CD4-positive, alpha-beta memory T cell (primary cell): ENCODE results near the gene C11orf42. TPM values are rescaled to one million over a fixed set of nuclear protein-coding genes. Genes with fewer than 3 reads are reported as not detected.

Experiments used
- CTCF ChIA-PET: fragments of 350-600 bp; sonication (Branson Sonifier 250); formaldehyde crosslinking; loops from one replicate; lab custom pipeline; 2021; ENCODE audit warnings: inconsistent platforms; ENCODE audit not compliant: partially characterized antibody; lab: Charles Lee
- POLR2A ChIA-PET: fragments of 350-600 bp; sonication (Branson Sonifier 250); formaldehyde crosslinking; loops from one replicate; lab custom pipeline; 2021; ENCODE audit not compliant: partially characterized antibody; lab: Charles Lee
- DNase-seq, 5 donors: peaks; one replicate each; pipeline versions ENCODE4 v3.0.0 to v3.0.0-alpha.2; 2020 to 2022; ENCODE audit warnings: mixed read lengths in 1 of 5
- H3K27ac ChIP-seq: one replicate; pipeline ENCODE4 v1.7.0; 2013; ENCODE audit warnings: low read depth, low read length
- H3K27me3 ChIP-seq: 2 replicates; pipeline ENCODE4 v1.7.0; 2013; ENCODE audit warnings: mild to moderate bottlenecking, low read length, moderate library complexity; ENCODE audit not compliant: insufficient read depth
- H3K36me3 ChIP-seq: 2 replicates; pipeline ENCODE4 v1.7.0; 2013; ENCODE audit warnings: mild to moderate bottlenecking, low read length, moderate library complexity; ENCODE audit not compliant: insufficient read depth
- H3K4me1 ChIP-seq: 2 replicates; pipeline ENCODE4 v1.7.0; 2013; ENCODE audit warnings: mild to moderate bottlenecking, low read length, moderate library complexity; ENCODE audit not compliant: insufficient read depth
- H3K4me3 ChIP-seq, 2 donors: one replicate each; pipeline ENCODE4 v1.7.0; 2013; ENCODE audit warnings: low read length in 2 of 2, mild to moderate bottlenecking in 1 of 2
- H3K9me3 ChIP-seq, 2 donors: one replicate each; pipeline ENCODE4 v1.7.0; 2013; ENCODE audit warnings: low read length in 2 of 2, control low read depth in 1 of 2; ENCODE audit not compliant: control insufficient read depth in 1 of 2
- H3K27ac Mint-ChIP-seq, 7 donors: one replicate each; pipeline ENCODE4 v1.8.0; 2020 to 2021; ENCODE audit warnings: mixed read lengths in 7 of 7, mild to moderate bottlenecking in 6 of 7, inconsistent platforms in 3 of 7, moderate library complexity in 3 of 7
- H3K27me3 Mint-ChIP-seq, 2 donors: one replicate each; pipeline ENCODE4 v1.8.0; 2020 to 2021; ENCODE audit warnings: mixed read lengths in 2 of 2
- H3K36me3 Mint-ChIP-seq, 2 donors: one replicate each; pipeline ENCODE4 v1.8.0; 2020 to 2021; ENCODE audit warnings: mixed read lengths in 2 of 2, inconsistent platforms in 1 of 2, mild to moderate bottlenecking in 1 of 2
- H3K4me1 Mint-ChIP-seq, 4 donors: one replicate each; pipeline ENCODE4 v1.8.0; 2020 to 2021; ENCODE audit warnings: mixed read lengths in 4 of 4, mild to moderate bottlenecking in 1 of 4
- H3K4me3 Mint-ChIP-seq, 8 donors: one replicate each; pipeline ENCODE4 v1.8.0; 2020 to 2021; ENCODE audit warnings: mixed read lengths in 8 of 8, mild to moderate bottlenecking in 7 of 8, moderate library complexity in 6 of 8, inconsistent platforms in 3 of 8
- H3K9me3 Mint-ChIP-seq, 8 donors: one replicate each; pipeline ENCODE4 v1.8.0; 2020 to 2021; ENCODE audit warnings: mixed read lengths in 8 of 8, mild to moderate bottlenecking in 5 of 8, inconsistent platforms in 3 of 8, moderate library complexity in 1 of 8
- intact Hi-C: fragments of 100-400 bp; cut with micrococcal nuclease; formaldehyde crosslinking; loops from one replicate; pipeline ENCODE4 v1.15.1; 2023
- polyA plus RNA-seq, 2 donors: library from polyadenylated mRNA; unstranded; fragments of 300-500 nt; fragmentation: Illumina TruSeq; gene quantifications; one replicate each; pipeline ENCODE4 v1.2.3, GENCODE V29; 2021
- total RNA-seq, 2 experiments: library from RNA; stranded (reverse); gene quantifications; one replicate each; pipeline ENCODE4 v1.2.3, GENCODE V29; 2021

The C11orf42 gene
- total and polyA plus RNA-seq, 4 experiments from 2014 or later = not detected

GRCh38 chr11:6223854-6224253 lies 18.5 kb downstream of the C11orf42 start:
- no peak overlapping the region for H3K4me3 ChIP-seq
- H3K27me3 ChIP-seq = no peaks in the 10 kb centered on the region
- H3K27me3 Mint-ChIP-seq = no peaks in the 10 kb centered on the region
- POLR2A ChIA-PET = no interaction called here
- H3K4me1 Mint-ChIP-seq = peaks cover 28 to 48% (median 36%) of the 10 kb centered on the region in 4 donors
- H3K27ac ChIP-seq = no peak overlapping the region
- no peaks in the 10 kb centered on the region for H3K9me3 ChIP-seq
- no peak overlapping the region for H3K4me3 Mint-ChIP-seq
- no peak for DNase-seq
- H3K27ac Mint-ChIP-seq = no peak overlapping the region
- no peaks in the 10 kb centered on the region for H3K9me3 Mint-ChIP-seq
- peaks cover 46 to 64% of the 10 kb centered on the region in 2 donors for H3K36me3 Mint-ChIP-seq
- peaks cover 50% of the 10 kb centered on the region for H3K36me3 ChIP-seq
- intact Hi-C loops = no loop called here
- CTCF ChIA-PET = no interaction called here
- H3K4me1 ChIP-seq = no peaks in the 10 kb centered on the region

- H3K27ac Mint-ChIP-seq = no peak overlapping the region
These were observed 19.1 kb downstream of the C11orf42 start for GRCh38 chr11:6224421-6224820.

GRCh38 chr11:6225024-6225423 lies 19.7 kb downstream of the C11orf42 start:
- no peak for DNase-seq
- H3K4me1 Mint-ChIP-seq = peaks cover 32 to 49% (median 39%) of the 10 kb centered on the region in 4 donors
- CTCF ChIA-PET = interaction anchor here (1.3 kb wide), 1 partner anchor 9 kb away, joined by 4 read pairs; the partner anchor contains the start of gene FHIP1B

More at GRCh38 chr11:6224421-6224820, 19.1 kb downstream of the C11orf42 start:
- Histone ChIP-seq H3K4me1 (peaks cover 3% of the 10 kb centered on the region), H3K36me3 (peaks cover 45% of the 10 kb centered on the region), H3K27me3 (no peaks in the 10 kb centered on the region), H3K4me3 (no peak overlapping the region), H3K9me3 (no peaks in the 10 kb centered on the region), H3K27ac (no peak overlapping the region)
- H3K27me3 Mint-ChIP-seq = no peaks in the 10 kb centered on the region
- H3K36me3 Mint-ChIP-seq = peaks cover 42 to 61% of the 10 kb centered on the region in 2 donors
- H3K4me3 Mint-ChIP-seq = no peak overlapping the region
- ChIA-PET POLR2A (no interaction called here), CTCF (no interaction called here)
- peaks cover 27 to 49% (median 37%) of the 10 kb centered on the region in 4 donors for H3K4me1 Mint-ChIP-seq
- DNase-seq = no peak
- H3K9me3 Mint-ChIP-seq = no peaks in the 10 kb centered on the region
- intact Hi-C loops = no loop called here

GRCh38 chr11:6225896-6226295 lies 20.5 kb downstream of the C11orf42 start:
- peaks cover 32 to 47% of the 10 kb centered on the region in 2 donors for H3K36me3 Mint-ChIP-seq
- CTCF ChIA-PET = interaction anchor here (1.3 kb wide), 1 partner anchor 8 kb away, joined by 4 read pairs; the partner anchor contains the start of gene FHIP1B
- peaks cover 34 to 52% (median 44%) of the 10 kb centered on the region in 4 donors for H3K4me1 Mint-ChIP-seq

More at GRCh38 chr11:6225024-6225423, 19.7 kb downstream of the C11orf42 start:
- no peak overlapping the region for H3K4me3 ChIP-seq
- intact Hi-C loops = no loop called here
- Mint-ChIP-seq H3K9me3 (no peaks in the 10 kb centered on the region), H3K36me3 (peaks cover 37 to 55% of the 10 kb centered on the region in 2 donors), H3K27ac (no peak overlapping the region), H3K27me3 (no peaks in the 10 kb centered on the region), H3K4me3 (no peak overlapping the region)
- POLR2A ChIA-PET = no interaction called here
- no peaks in the 10 kb centered on the region for H3K9me3 ChIP-seq
- no peaks in the 10 kb centered on the region for H3K27me3 ChIP-seq
- no peak overlapping the region for H3K27ac ChIP-seq
- H3K4me1 ChIP-seq = peaks cover 9% of the 10 kb centered on the region
- peaks cover 39% of the 10 kb centered on the region for H3K36me3 ChIP-seq

GRCh38 chr11:6228520-6228919 lies 23.2 kb downstream of the C11orf42 start:
- Histone ChIP-seq H3K9me3 (no peaks in the 10 kb centered on the region), H3K27ac (no peak overlapping the region), H3K27me3 (no peaks in the 10 kb centered on the region), H3K36me3 (peaks cover 10% of the 10 kb centered on the region), H3K4me3 (no peak overlapping the region), H3K4me1 (peaks cover 23% of the 10 kb centered on the region)
- Mint-ChIP-seq H3K4me1 (peaks cover 38 to 70% (median 60%) of the 10 kb centered on the region in 4 donors), H3K27me3 (no peaks in the 10 kb centered on the region), H3K9me3 (no peaks in the 10 kb centered on the region), H3K4me3 (no peak overlapping the region), H3K27ac (no peak overlapping the region), H3K36me3 (peaks cover 12 to 24% of the 10 kb centered on the region in 2 donors)
- intact Hi-C loops = no loop called here
- POLR2A ChIA-PET = no interaction called here
- no peak for DNase-seq
- CTCF ChIA-PET = interaction anchor here (1.5 kb wide), 1 partner anchor 543 kb away, joined by 4 read pairs; the partner anchor contains the start of gene TRIM5

More at GRCh38 chr11:6225896-6226295, 20.5 kb downstream of the C11orf42 start:
- Mint-ChIP-seq H3K9me3 (no peaks in the 10 kb centered on the region), H3K27ac (peak overlapping the region in 1 of 7 donors; percentile 64), H3K27me3 (no peaks in the 10 kb centered on the region), H3K4me3 (no peak overlapping the region)
- H3K4me1 ChIP-seq = peaks cover 16% of the 10 kb centered on the region
- DNase-seq = no peak
- POLR2A ChIA-PET = no interaction called here
- H3K27ac ChIP-seq = no peak overlapping the region
- H3K9me3 ChIP-seq = no peaks in the 10 kb centered on the region
- intact Hi-C loops = no loop called here
- peaks cover 33% of the 10 kb centered on the region for H3K36me3 ChIP-seq
- H3K4me3 ChIP-seq = no peak overlapping the region
- no peaks in the 10 kb centered on the region for H3K27me3 ChIP-seq

- POLR2A ChIA-PET = no interaction called here
- H3K27me3 ChIP-seq = no peaks in the 10 kb centered on the region
- no peak overlapping the region for H3K4me3 ChIP-seq
- Mint-ChIP-seq H3K9me3 (no peaks in the 10 kb centered on the region), H3K27me3 (no peaks in the 10 kb centered on the region), H3K36me3 (peaks cover 9 to 22% of the 10 kb centered on the region in 2 donors), H3K4me1 (peaks cover 46 to 83% (median 67%) of the 10 kb centered on the region in 4 donors), H3K27ac (peak overlapping the region in 6 of 7 donors; percentile 13 to 84 (median 34)), H3K4me3 (peak overlapping the region in 3 of 8 donors; percentile 12 to 51 (median 23))
- peak in 2 of 5 donors; percentile 5 to 19 for DNase-seq
- CTCF ChIA-PET = interaction anchor here (1.4 kb wide), 1 partner anchor 20 kb away, joined by 6 read pairs; no protein-coding TSS in a partner anchor
- H3K9me3 ChIP-seq = no peaks in the 10 kb centered on the region
- H3K4me1 ChIP-seq = peaks cover 32% of the 10 kb centered on the region
- intact Hi-C loops = loop anchor here (10.0 kb wide), 6 partner anchors 455 to 1755 kb away; partner anchors contain the start of genes EIF3F, MRPL17, PPFIBP2 and TRIM22
- no peaks in the 10 kb centered on the region for H3K36me3 ChIP-seq
- no peak overlapping the region for H3K27ac ChIP-seq
These were observed 24.6 kb downstream of the C11orf42 start for GRCh38 chr11:6229911-6230310.

GRCh38 chr11:6232899-6233298 lies 27.5 kb downstream of the C11orf42 start:
- CTCF ChIA-PET = interaction anchor here (0.6 kb wide), 1 partner anchor 1636 kb away, joined by 4 read pairs; no protein-coding TSS in a partner anchor
- Histone ChIP-seq H3K27ac (no peak overlapping the region), H3K4me1 (peaks cover 36% of the 10 kb centered on the region), H3K4me3 (no peak overlapping the region), H3K27me3 (no peaks in the 10 kb centered on the region), H3K36me3 (no peaks in the 10 kb centered on the region), H3K9me3 (no peaks in the 10 kb centered on the region)
- Mint-ChIP-seq H3K4me1 (peaks cover 32 to 63% (median 49%) of the 10 kb centered on the region in 4 donors), H3K27ac (peak overlapping the region in 4 of 7 donors; percentile 51 to 99 (median 63)), H3K4me3 (peak overlapping the region; percentile 30 to 100 (median 54)), H3K36me3 (peaks cover 0 to 10% of the 10 kb centered on the region in 2 donors), H3K27me3 (no peaks in the 10 kb centered on the region), H3K9me3 (no peaks in the 10 kb centered on the region)
- intact Hi-C loops = loop anchor here (10.0 kb wide), 6 partner anchors 452 to 1752 kb away; partner anchors contain the start of genes EIF3F, MRPL17, PPFIBP2 and TRIM22
- POLR2A ChIA-PET = no interaction called here
- DNase-seq = no peak
